GM12891 (cell line): ENCODE data around the gene MTSS2.

Experiments
- DNase-seq: peaks from one replicate; pipeline ENCODE4 v3.0.0; 2011; ENCODE audit warnings: low spot score; ENCODE audit not compliant: insufficient read length
- FAIRE-seq: peaks from 2 replicates; lab custom pipeline; 2011; peaks lifted over from hg19 to GRCh38; lab: Jason Lieb, UNC
- PAX5 ChIP-seq: IDR thresholded peaks from 2 replicates; pipeline ENCODE4 v1.6.1; 2011; ENCODE audit warnings: low read length, moderate library complexity, mild to moderate bottlenecking; ENCODE audit not compliant: insufficient read depth, severe bottlenecking
- POLR2A ChIP-seq: IDR thresholded peaks from 2 replicates; pipeline ENCODE4 v1.6.1; 2011; ENCODE audit warnings: low read depth, low read length, control low read depth
- POLR2AphosphoS5 ChIP-seq: IDR thresholded peaks from 2 replicates; pipeline ENCODE4 v1.6.1; 2011; ENCODE audit warnings: low read depth, low read length, control low read depth
- POU2F2 ChIP-seq: IDR thresholded peaks from 2 replicates; pipeline ENCODE4 v1.6.1; 2011; ENCODE audit warnings: low read depth, mild to moderate bottlenecking, control low read depth, low read length, moderate library complexity
- SPI1 ChIP-seq: IDR thresholded peaks from 2 replicates; pipeline ENCODE4 v1.6.1; 2011; ENCODE audit warnings: low read depth, low read length, control low read depth
- TAF1 ChIP-seq: IDR thresholded peaks from 2 replicates; pipeline ENCODE4 v1.6.1; 2011; ENCODE audit warnings: low read depth, low read length, control low read depth

Gene MTSS2

GRCh38 chr16:70680495-70681381, 5.1 kb downstream of the MTSS2 start:
- DNase-seq (no peak), FAIRE-seq (no peak)
- TF ChIP-seq POLR2A: no peak
- TF ChIP-seq TAF1: no peak
- TF ChIP-seq POLR2AphosphoS5: no peak
- TF ChIP-seq SPI1: no peak
- TF ChIP-seq PAX5: no peak
- TF ChIP-seq POU2F2: no peak

DNA sequence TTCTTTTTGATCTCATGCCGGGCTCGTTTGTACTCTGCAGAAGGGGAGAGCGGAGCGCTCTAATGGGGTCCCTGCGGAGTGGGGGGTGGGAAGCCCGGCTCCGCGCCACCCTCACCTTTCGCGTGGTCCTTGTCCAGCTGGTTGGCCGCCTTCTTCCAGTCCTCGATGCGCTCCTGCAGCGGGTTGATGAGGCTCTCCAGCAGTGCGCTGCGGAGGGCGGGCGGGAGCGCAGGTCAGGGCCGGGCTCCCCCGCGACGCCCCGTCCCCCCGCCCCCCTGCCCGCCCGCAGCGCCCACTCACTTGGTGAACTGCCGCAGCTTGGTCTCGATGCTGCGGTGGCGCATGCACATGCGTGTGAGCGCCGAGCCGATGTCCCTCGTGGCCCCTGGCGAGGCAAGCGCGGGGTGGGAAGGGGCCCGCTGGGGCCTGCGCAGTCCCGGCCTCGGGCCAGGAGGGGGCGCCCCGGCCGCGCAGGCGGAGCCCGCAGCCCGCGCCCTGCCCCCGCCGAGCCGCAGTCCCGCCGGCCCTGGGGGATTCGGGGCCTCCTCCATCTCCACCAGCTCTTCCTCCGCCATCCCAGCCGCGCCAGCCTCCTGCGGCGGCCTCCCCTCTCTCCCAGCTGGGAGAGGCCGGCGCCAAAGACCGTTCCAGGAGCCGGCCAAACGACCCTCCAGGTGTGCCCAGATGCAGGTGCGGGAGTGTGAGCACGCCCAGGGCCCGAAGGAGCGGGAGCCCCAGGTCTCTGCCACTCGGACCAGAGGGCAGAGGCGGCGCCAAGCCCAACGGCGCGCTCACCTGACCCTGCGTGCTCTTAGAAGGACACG, 6.0 kb downstream of the MTSS2 start:
- no peak for FAIRE-seq
- TF ChIP-seq POU2F2: no peak
- TF ChIP-seq PAX5: no peak
- TF ChIP-seq TAF1: no peak

GRCh38 chr16:70678898-70679670, 6.8 kb downstream of the MTSS2 start:
- FAIRE-seq (no peak), DNase-seq (no peak)
- TF ChIP-seq POLR2A (no peak), PAX5 (no peak), POU2F2 (no peak), SPI1 (no peak), POLR2AphosphoS5 (no peak), TAF1 (no peak)

More for the DNA sequence above, 6.0 kb downstream of the MTSS2 start:
- no peak for DNase-seq

DNA sequence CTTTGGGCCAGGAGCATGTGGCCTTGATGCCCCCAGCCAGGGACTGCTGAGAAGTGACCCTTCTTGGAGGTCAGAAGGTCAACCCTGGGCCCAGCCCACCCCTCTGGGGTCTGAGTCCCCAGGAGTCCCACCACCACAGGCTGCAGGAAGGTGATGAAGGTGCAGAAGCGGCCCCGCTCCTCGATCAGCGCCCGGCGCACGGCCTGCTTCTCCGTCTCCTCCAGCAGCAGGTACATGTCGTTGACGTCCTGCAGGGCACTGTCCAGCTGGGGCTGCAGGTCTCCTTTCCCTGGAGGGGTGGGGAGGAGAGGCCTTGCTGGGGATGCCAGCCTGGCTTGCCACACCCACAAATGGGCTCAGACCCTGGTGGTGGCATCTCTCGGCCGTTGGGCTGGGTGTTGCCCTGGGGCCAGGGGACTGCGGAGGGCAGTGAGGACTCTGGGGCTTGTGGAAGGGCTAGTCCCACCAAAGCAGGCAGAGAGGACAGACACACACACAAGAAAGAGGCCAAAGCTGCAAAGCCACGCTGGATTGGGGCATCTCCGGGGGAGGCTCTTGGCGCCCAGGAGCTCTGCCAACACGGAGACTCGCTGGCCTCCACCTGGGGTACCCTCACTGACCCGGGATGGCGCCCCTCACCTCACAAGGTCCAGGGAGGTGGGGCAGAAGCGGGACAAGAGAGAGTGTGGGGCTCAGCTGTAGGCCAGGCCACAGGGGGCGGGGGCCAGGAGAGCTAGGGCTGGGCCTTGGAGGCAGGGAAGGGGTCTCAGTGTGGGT, 7.5 kb downstream of the MTSS2 start:
- DNase-seq (no peak), FAIRE-seq (no peak)
- TF ChIP-seq POU2F2 (no peak), SPI1 (no peak), PAX5 (no peak), TAF1 (no peak), POLR2A (no peak), POLR2AphosphoS5 (no peak)

GRCh38 chr16:70677499-70678120, 8.2 kb downstream of the MTSS2 start:
- DNase-seq (no peak), FAIRE-seq (no peak)
- no peak for TF ChIP-seq POLR2AphosphoS5
- TF ChIP-seq TAF1: no peak
- TF ChIP-seq SPI1: no peak
- no peak for TF ChIP-seq POU2F2
- TF ChIP-seq POLR2A: no peak
- no peak for TF ChIP-seq PAX5

GRCh38 chr16:70676675-70677498, 9.0 kb downstream of the MTSS2 start:
- DNase-seq: no peak
- TF ChIP-seq POLR2A (no peak), PAX5 (no peak), POLR2AphosphoS5 (no peak), SPI1 (no peak), TAF1 (no peak), POU2F2 (no peak)
- no peak for FAIRE-seq

- no peak for TF ChIP-seq POLR2AphosphoS5
- TF ChIP-seq TAF1: no peak
- FAIRE-seq (no peak), DNase-seq (no peak)
Observed at GRCh38 chr16:70675851-70676513, 9.9 kb downstream of the MTSS2 start.
